Aorta (tissue), 5 donors: ENCODE measurements around the gene KCNH4. TPM values are rescaled to one million over a fixed set of nuclear protein-coding genes. Genes with fewer than 3 reads are reported as not detected.

Experiments
- ATAC-seq: fragments of 200-7000 bp; cut with Tn5 transposase; one replicate; pipeline ENCODE4 v1.9.1; 2022; ENCODE audit warnings: moderate library complexity; ENCODE audit not compliant: low FRiP score
- DNase-seq, 2 donors: peaks; one replicate each; pipeline ENCODE4 v3.0.0-alpha.2; 2020
- H3K27ac ChIP-seq, 2 donors: one replicate each; pipeline ENCODE4 v1.5.1; 2013; ENCODE audit warnings: low read length in 2 of 2, mild to moderate bottlenecking in 2 of 2, moderate library complexity in 2 of 2, control low read depth in 1 of 2, inconsistent platforms in 1 of 2, low read depth in 1 of 2
- H3K27me3 ChIP-seq, 2 donors: one replicate each; pipeline ENCODE4 v1.6.1; 2013; ENCODE audit warnings: control low read depth in 1 of 2, low read length in 1 of 2, mild to moderate bottlenecking in 1 of 2, moderate library complexity in 1 of 2; ENCODE audit not compliant: insufficient read depth in 2 of 2, control insufficient read depth in 1 of 2
- H3K36me3 ChIP-seq, 2 donors: one replicate each; pipeline ENCODE4 v1.6.1; 2013; ENCODE audit warnings: control low read depth in 1 of 2, low read length in 1 of 2, mild to moderate bottlenecking in 1 of 2; ENCODE audit not compliant: insufficient read depth in 2 of 2, control insufficient read depth in 1 of 2
- H3K4me1 ChIP-seq, 2 donors: one replicate each; pipeline ENCODE4 v1.6.1; 2013; ENCODE audit warnings: low read length in 2 of 2, control low read depth in 1 of 2, mild to moderate bottlenecking in 1 of 2, moderate library complexity in 1 of 2; ENCODE audit not compliant: insufficient read depth in 2 of 2, control insufficient read depth in 1 of 2
- H3K4me3 ChIP-seq, 2 donors: one replicate each; pipeline ENCODE4 v1.5.1; 2013; ENCODE audit warnings: low read length in 2 of 2, control low read depth in 1 of 2, mild to moderate bottlenecking in 1 of 2
- H3K9me3 ChIP-seq: one replicate; pipeline ENCODE4 v1.6.1; 2013; ENCODE audit warnings: mild to moderate bottlenecking, low read length; ENCODE audit not compliant: control insufficient read depth
- WGBS, 2 donors: extraction: QIAGEN DNeasy Blood & Tissue Kit; methylation state at CpG; one replicate each; pipeline ENCODE4 v1.1.7; 2013; 5-methylcytosine and 5-hydroxymethylcytosine counted together
- intact Hi-C, 2 donors: fragments of 100-400 bp; cut with DNase I; formaldehyde crosslinking; loops; one replicate each; pipeline versions ENCODE4 v1.14.2 to v1.15.0; 2022
- polyA plus RNA-seq, 2 donors: library from polyadenylated mRNA; stranded (reverse); fragments of 200-250 nt; gene quantifications; one replicate each; pipeline ENCODE4 v1.2.3, GENCODE V29; 2013
- total RNA-seq, 2 donors: library from RNA; stranded (reverse); fragmentation: NEBNext Ultra II Directional; extraction: Animal tissue kit (Norgen Biotek cat#: 25700); gene quantifications; one replicate each; pipeline ENCODE4 v1.2.1, GENCODE V29; 2021
- donor health status: healthy with polysubstance abuse.
- donor health status: Bipolar disorder and iron deficiency.
- donor health status: DM: no; HTN: no; CAD: no.
- donor health status: DM: no; HTN: no; CAD: no.
- donor health status: DM: yes; HTN: yes; CAD: no.

Gene KCNH4
- total and polyA plus RNA-seq, 4 donors: 0.15 to 0.32 TPM; not detected in 2

DNA sequence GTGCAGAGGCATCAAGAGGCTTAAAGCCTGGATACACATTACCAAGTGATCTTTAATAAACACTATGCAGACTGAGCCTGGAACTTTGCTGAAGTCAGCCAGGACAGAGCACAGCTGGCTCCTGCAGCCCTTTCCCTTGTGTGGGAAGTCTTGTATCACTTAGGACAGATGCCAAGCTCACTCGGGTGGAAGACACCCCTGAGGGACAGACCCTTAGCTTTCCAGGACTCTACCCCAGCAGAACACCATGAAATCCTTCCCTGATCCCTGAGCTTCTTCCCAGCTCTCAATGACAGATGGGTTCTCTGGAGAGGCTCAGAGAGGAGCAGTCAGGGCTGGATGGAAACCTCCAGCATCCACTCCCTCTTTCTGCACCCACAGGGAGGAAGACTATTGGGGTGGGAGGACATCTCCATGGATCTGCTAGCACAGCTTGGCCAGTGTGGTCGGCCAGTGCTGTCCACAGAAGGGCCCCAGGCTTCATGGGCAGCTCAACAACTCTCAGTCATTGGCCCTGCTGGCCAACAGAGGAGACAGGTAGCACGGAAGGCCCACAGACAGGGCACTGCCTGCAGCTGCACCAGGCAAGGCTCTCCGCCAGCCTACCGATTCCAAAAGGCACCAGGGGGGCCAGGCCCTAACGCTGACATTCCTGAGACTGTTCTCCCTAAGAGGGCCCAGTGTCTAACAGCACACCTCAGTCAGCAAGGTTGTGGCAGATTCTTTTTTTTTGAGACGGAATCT is 42.0 kb downstream of the KCNH4 start:
- H3K27me3 ChIP-seq: no peaks in the 10 kb centered on the region
- intact Hi-C loops: no loop called here
- DNase-seq: no peak
- peaks cover 0 to 7% of the 10 kb centered on the region in 2 donors for H3K4me1 ChIP-seq
- ATAC-seq: no peak
- H3K9me3 ChIP-seq: no peaks in the 10 kb centered on the region
- H3K36me3 ChIP-seq: no peaks in the 10 kb centered on the region
- no peak overlapping the region for H3K27ac ChIP-seq
- H3K4me3 ChIP-seq: no peak overlapping the region
- WGBS, 2 donors: 68 to 69% methylated on average over 7 of the region's 7 CpGs

GRCh38 chr17:42136654-42137051 is 44.3 kb downstream of the KCNH4 start:
- Histone ChIP-seq H3K27me3 (no peaks in the 10 kb centered on the region), H3K9me3 (no peaks in the 10 kb centered on the region), H3K27ac (no peak overlapping the region), H3K36me3 (no peaks in the 10 kb centered on the region), H3K4me3 (no peak overlapping the region), H3K4me1 (peaks cover 0 to under 1% of the 10 kb centered on the region in 2 donors)
- WGBS, 2 donors: 71 to 74% methylated on average over 3 of the region's 3 CpGs
- intact Hi-C loops: no loop called here
- DNase-seq: no peak
- ATAC-seq: no peak

DNA sequence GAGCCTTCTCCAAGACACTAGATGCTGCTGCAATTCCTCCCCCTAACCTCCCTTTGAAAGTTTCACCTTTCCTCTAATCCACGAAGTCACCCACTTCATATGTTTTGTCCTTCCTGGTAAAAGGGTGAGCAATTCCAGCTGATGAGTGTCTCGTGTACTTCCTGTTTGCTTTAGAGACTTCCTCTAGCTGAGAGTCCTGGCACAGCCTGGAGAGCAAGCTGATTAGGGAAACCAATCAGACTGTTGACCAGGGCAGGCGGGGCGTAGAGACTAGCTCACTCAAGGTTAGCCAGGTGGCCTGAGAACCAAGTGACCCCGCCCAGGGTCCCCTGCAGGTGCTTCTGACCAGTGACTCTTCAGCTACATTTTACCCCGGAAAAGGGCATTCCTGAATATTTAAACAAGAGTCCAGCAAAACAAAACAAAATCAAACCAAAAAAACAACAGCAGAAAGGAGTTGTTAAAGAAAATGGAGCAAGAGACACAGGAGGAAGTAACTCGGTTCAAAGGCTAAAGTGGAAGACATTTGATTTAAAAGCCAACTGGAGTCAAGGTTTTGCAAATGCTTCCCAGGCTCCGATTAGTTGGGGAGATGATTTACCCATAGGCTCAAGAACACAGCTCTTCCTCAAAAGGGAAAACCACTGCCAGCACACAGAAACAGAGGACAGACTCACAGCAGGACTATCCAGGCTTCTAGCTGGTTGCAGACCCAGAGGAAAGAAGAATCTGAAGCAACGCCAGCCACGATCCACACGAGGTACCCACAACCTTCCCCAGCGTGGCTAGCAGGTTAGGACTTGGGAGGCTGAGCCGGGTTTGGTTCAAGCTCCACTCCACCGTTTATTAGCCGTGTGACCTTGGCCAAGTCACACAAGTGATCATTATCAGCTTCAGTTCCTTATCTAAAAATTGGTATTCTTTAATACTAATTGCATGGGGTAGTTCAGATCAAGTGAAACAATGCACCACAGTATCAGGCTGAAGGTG is 45.0 kb downstream of the KCNH4 start:
- Histone ChIP-seq H3K27ac (no peak overlapping the region), H3K27me3 (no peaks in the 10 kb centered on the region), H3K4me3 (no peak overlapping the region), H3K4me1 (no peaks in the 10 kb centered on the region), H3K9me3 (no peaks in the 10 kb centered on the region), H3K36me3 (no peaks in the 10 kb centered on the region)
- DNase-seq (peak in 1 of 2 donors; percentile 77), ATAC-seq (peak; percentile 56)
- WGBS, 2 donors: 67 to 69% methylated on average over 15 of the region's 15 CpGs
- intact Hi-C loops: no loop called here

GRCh38 chr17:42135151-42135550 is 45.8 kb downstream of the KCNH4 start:
- Histone ChIP-seq H3K27me3 (no peaks in the 10 kb centered on the region), H3K4me1 (no peaks in the 10 kb centered on the region), H3K36me3 (no peaks in the 10 kb centered on the region), H3K9me3 (no peaks in the 10 kb centered on the region), H3K27ac (no peak overlapping the region), H3K4me3 (no peak overlapping the region)
- WGBS, 2 donors: 86% methylated on average over 6 of the region's 6 CpGs
- DNase-seq (no peak), ATAC-seq (no peak)
- intact Hi-C loops: no loop called here

GRCh38 chr17:42133461-42134041 is 47.4 kb downstream of the KCNH4 start:
- no peak overlapping the region for H3K4me3 ChIP-seq
- H3K9me3 ChIP-seq: no peaks in the 10 kb centered on the region
- DNase-seq: no peak
- no peaks in the 10 kb centered on the region for H3K4me1 ChIP-seq
- no peaks in the 10 kb centered on the region for H3K27me3 ChIP-seq
- intact Hi-C loops: no loop called here
- H3K27ac ChIP-seq: no peak overlapping the region
- ATAC-seq: no peak
- H3K36me3 ChIP-seq: peaks cover 0 to 8% of the 10 kb centered on the region in 2 donors
- 52% methylated on average over 4 of the region's 4 CpGs for WGBS, 2 donors

DNA sequence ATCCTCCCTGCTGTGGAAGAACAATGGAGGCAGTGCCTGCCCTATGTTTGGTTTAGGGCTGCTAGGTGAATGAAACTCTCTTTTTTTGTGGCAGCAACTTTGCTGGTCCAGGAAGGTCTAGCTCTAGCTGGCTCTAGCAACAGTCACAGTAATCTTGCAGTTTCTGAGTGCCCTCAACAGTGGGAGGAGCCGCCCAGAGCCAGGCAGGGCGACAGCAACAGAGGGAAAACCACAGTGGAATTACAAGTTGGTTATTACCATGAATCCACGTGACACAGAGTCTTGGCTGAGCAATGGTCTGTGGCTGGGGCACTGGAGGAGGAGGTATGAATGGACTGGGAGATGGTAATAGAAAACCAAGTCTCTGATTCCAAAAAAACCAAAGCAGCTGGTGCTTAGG is 48.0 kb downstream of the KCNH4 start:
- peak in 1 of 2 donors; percentile 86 for DNase-seq
- Histone ChIP-seq H3K36me3 (peaks cover 0 to 13% of the 10 kb centered on the region in 2 donors), H3K9me3 (no peaks in the 10 kb centered on the region), H3K4me3 (no peak overlapping the region), H3K27me3 (no peaks in the 10 kb centered on the region), H3K4me1 (no peaks in the 10 kb centered on the region), H3K27ac (peak overlapping the region in 1 of 2 donors; percentile 37)
- intact Hi-C loops: no loop called here
- WGBS, 2 donors: 23 to 27% methylated on average over 3 of the region's 3 CpGs
- peak; percentile 37 for ATAC-seq

- H3K27me3 ChIP-seq: no peaks in the 10 kb centered on the region
- H3K36me3 ChIP-seq: peaks cover 0 to 13% of the 10 kb centered on the region in 2 donors
- no peak overlapping the region for H3K4me3 ChIP-seq
- WGBS, 2 donors: 50 to 54% methylated on average over 4 of the region's 4 CpGs
- no peaks in the 10 kb centered on the region for H3K4me1 ChIP-seq
- no peak overlapping the region for H3K27ac ChIP-seq
- no peaks in the 10 kb centered on the region for H3K9me3 ChIP-seq
- DNase-seq (no peak), ATAC-seq (no peak)
- intact Hi-C loops: no loop called here
These were observed 48.9 kb downstream of the KCNH4 start for GRCh38 chr17:42131981-42132432.

DNA sequence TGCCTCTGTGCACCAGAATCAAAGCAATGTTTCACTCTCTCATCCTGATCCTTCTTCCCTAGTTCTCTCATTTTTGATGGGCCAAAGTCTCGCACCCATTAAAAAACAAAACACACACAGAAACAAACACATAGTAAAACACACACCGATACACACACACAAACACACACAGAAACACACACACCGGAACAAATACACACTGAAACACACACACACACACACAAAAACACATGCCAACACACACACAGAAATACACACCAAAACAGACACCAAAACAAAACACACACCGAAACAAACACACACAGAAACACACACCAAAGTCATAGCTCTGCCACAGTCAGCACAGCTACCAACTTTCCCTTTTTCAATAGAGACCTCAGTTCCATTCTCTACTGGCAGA is 49.7 kb downstream of the KCNH4 start:
- Histone ChIP-seq H3K4me3 (no peak overlapping the region), H3K27ac (no peak overlapping the region), H3K9me3 (no peaks in the 10 kb centered on the region), H3K36me3 (peaks cover 0 to 13% of the 10 kb centered on the region in 2 donors), H3K27me3 (no peaks in the 10 kb centered on the region), H3K4me1 (no peaks in the 10 kb centered on the region)
- intact Hi-C loops: no loop called here
- 88 to 95% methylated on average over 4 of the region's 4 CpGs for WGBS, 2 donors
- no peak for ATAC-seq
- DNase-seq: no peak
